Mucosa of descending colon (tissue), 3 donors: ENCODE results near the gene GABARAPL1. TPM values are rescaled to one million over a fixed set of nuclear protein-coding genes. Genes with fewer than 3 reads are reported as not detected.

Experiments
- ATAC-seq: fragments of 200-7000 bp; cut with Tn5 transposase; one replicate; pipeline ENCODE4 v1.9.1; 2020; ENCODE audit warnings: mild to moderate bottlenecking, moderate library complexity
- DNase-seq, 3 donors: peaks; one replicate each; pipeline ENCODE4 v3.0.0-alpha.2; 2020
- H3K36me3 ChIP-seq: fragments of 200-600 bp; one replicate; pipeline ENCODE4 v1.8.0; 2021; ENCODE audit warnings: low read depth, mild to moderate bottlenecking
- H3K4me1 ChIP-seq: fragments of 200-600 bp; one replicate; pipeline ENCODE4 v1.8.0; 2021; ENCODE audit warnings: low read depth, mild to moderate bottlenecking
- H3K4me3 ChIP-seq: fragments of 200-600 bp; one replicate; pipeline ENCODE4 v1.8.0; 2021; ENCODE audit warnings: mild to moderate bottlenecking
- H3K9me3 ChIP-seq: fragments of 200-600 bp; one replicate; pipeline ENCODE4 v1.8.0; 2021; ENCODE audit warnings: mild to moderate bottlenecking
- CTCF ChIP-seq: fragments of 200-600 bp; IDR thresholded peaks from one replicate; pipeline ENCODE4 v1.8.0; 2022; ENCODE audit warnings: antibody characterized with exemption, mild to moderate bottlenecking
- intact Hi-C, 2 donors: fragments of 100-400 bp; cut with DNase I in 1 of 2; cut with micrococcal nuclease in 1 of 2; formaldehyde crosslinking; loops; one replicate each; pipeline versions ENCODE4 v1.11.0 to v1.11.1; 2022; cut with DNase I, micrococcal nuclease
- total RNA-seq, 3 donors: library from RNA; stranded (reverse); fragmentation: NEBNext Ultra II Directional in 2 of 3; extraction: Animal tissue kit (Norgen Biotek cat#: 25700) in 2 of 3; gene quantifications; one replicate each; pipeline versions ENCODE4 v1.2.1 to v1.2.4, GENCODE V29; 2021 to 2023
- donor health status: DM: no; HTN: no; CAD: no; lungs with moderate emphysema.
- donor health status: DM: no; HTN: no; CAD: no.
- donor health status: DM: no; HTN: yes; CAD: no.

The GABARAPL1 gene
- total RNA-seq, 3 donors from 2014 or later, result 34.4 to 93.4 (median 41.0) TPM

- ATAC-seq, result no peak
- Histone ChIP-seq H3K4me3 (no peak overlapping the region), H3K9me3 (no peaks in the 10 kb centered on the region), H3K4me1 (no peaks in the 10 kb centered on the region), H3K36me3 (no peaks in the 10 kb centered on the region)
- TF ChIP-seq CTCF, result no peak
- intact Hi-C loops, result no loop called here
- no peak for DNase-seq
Observed at GRCh38 chr12:10272467-10272866, 59.8 kb downstream of the GABARAPL1 start.

Other genes with a start within 250 kb of the GABARAPL1 start
- 1 to 10 TPM in 1 of 3 donors, under 1 TPM in 2; 0.41 to 2.6 (median 0.89) TPM for gene CLEC12A, start 241.5 kb upstream of the GABARAPL1 start, total RNA-seq
- gene CLEC1B, start 213.8 kb upstream of the GABARAPL1 start, total RNA-seq, result not detected
- gene CLEC12B, start 202.2 kb upstream of the GABARAPL1 start, total RNA-seq, result not detected
- under 1 TPM in 2 of 3 donors, not detected in 1; 0.39 to 0.47 TPM for gene CLEC9A, start 182.2 kb upstream of the GABARAPL1 start, total RNA-seq
- gene CLEC1A, start 113.9 kb upstream of the GABARAPL1 start, total RNA-seq, result 1 to 10 TPM in 2 of 3 donors, under 1 TPM in 1; 0.67 to 2.8 (median 1.2) TPM
- 10 to 100 TPM in 1 of 3 donors, 1 to 10 TPM in 2; 3.1 to 12.0 (median 6.3) TPM for gene CLEC7A, start 82.7 kb upstream of the GABARAPL1 start, total RNA-seq
- gene OLR1, start 40.7 kb upstream of the GABARAPL1 start, total RNA-seq, result under 1 TPM in 1 of 3 donors, not detected in 2; 0.63 TPM
- gene TMEM52B, start 33.8 kb upstream of the GABARAPL1 start, total RNA-seq, result under 1 TPM in 1 of 3 donors, not detected in 2; 0.10 TPM
- 1 to 10 TPM; 2.3 to 3.7 (median 3.6) TPM for gene KLRD1, start 95.0 kb downstream of the GABARAPL1 start, total RNA-seq
- 1 to 10 TPM; 3.9 to 4.5 (median 4.4) TPM for gene KLRK1, start 177.2 kb downstream of the GABARAPL1 start, total RNA-seq
- 1 to 10 TPM in 2 of 3 donors, under 1 TPM in 1; 0.72 to 1.7 (median 1.4) TPM for gene KLRC4, start 196.9 kb downstream of the GABARAPL1 start, total RNA-seq
- gene KLRC3, start 207.7 kb downstream of the GABARAPL1 start, total RNA-seq, result under 1 TPM; 0.54 to 0.81 (median 0.58) TPM
- 1 to 10 TPM in 1 of 3 donors, under 1 TPM in 1, not detected in 1; 0.67 to 2.6 TPM for gene KLRC2, start 223.1 kb downstream of the GABARAPL1 start, total RNA-seq
- 1 to 10 TPM; 1.2 to 3.6 (median 1.9) TPM for gene KLRC1, start 240.5 kb downstream of the GABARAPL1 start, total RNA-seq